ENCODE data around the gene FAF2.

Gene FAF2

GRCh38 chr5:176557846-176558245 is 109.7 kb downstream of the FAF2 start:
- no peak for DNase-seq
- H3K27ac ChIP-seq (ENCODE audit: low read length) = no peak overlapping the region
- H2AFZ ChIP-seq (ENCODE audit: low read depth, low read length) = no peak overlapping the region
- ATAC-seq (ENCODE audit: insufficient read depth, low read depth) = no peak
- no peaks in the 10 kb centered on the region for H3K79me2 ChIP-seq (ENCODE audit: insufficient read depth, low read length)
- H3K9me3 ChIP-seq (ENCODE audit: insufficient read depth, low read length, severe bottlenecking) = no peaks in the 10 kb centered on the region
- H3K36me3 ChIP-seq (ENCODE audit: insufficient read depth, low read length) = no peaks in the 10 kb centered on the region
- no peak overlapping the region for H3K9ac ChIP-seq (ENCODE audit: low read depth, low read length)
- H4K20me1 ChIP-seq (ENCODE audit: insufficient read depth, low read length) = no peaks in the 10 kb centered on the region
- H3K4me1 ChIP-seq (ENCODE audit: insufficient read depth, low read length) = no peaks in the 10 kb centered on the region
- TF ChIP-seq EZH2 (IDR thresholded peaks at IDR 0.05; ENCODE audit: borderline replicate concordance, low read depth, low read length, severe bottlenecking) = no peak
- no peak for TF ChIP-seq CTCF (IDR thresholded peaks at IDR 0.05; ENCODE audit: borderline replicate concordance, extremely low read depth, low read length, poor library complexity, severe bottlenecking)
- no peaks in the 10 kb centered on the region for H3K27me3 ChIP-seq (ENCODE audit: insufficient read depth, low read length, poor library complexity)
- no peak overlapping the region for H3K4me2 ChIP-seq (ENCODE audit: insufficient read depth, low read length)
- H3K4me3 ChIP-seq (ENCODE audit: low read depth in 1 of 2, low read length in 2 of 2) = no peak overlapping the region
